ENCODE measurements around the gene NLGN2.
"Not testable (repeated sequence)": the region's sequence is repeated elsewhere in the genome, so short reads cannot be mapped to it uniquely, and the experiment has no call there.

Gene NLGN2

DNA sequence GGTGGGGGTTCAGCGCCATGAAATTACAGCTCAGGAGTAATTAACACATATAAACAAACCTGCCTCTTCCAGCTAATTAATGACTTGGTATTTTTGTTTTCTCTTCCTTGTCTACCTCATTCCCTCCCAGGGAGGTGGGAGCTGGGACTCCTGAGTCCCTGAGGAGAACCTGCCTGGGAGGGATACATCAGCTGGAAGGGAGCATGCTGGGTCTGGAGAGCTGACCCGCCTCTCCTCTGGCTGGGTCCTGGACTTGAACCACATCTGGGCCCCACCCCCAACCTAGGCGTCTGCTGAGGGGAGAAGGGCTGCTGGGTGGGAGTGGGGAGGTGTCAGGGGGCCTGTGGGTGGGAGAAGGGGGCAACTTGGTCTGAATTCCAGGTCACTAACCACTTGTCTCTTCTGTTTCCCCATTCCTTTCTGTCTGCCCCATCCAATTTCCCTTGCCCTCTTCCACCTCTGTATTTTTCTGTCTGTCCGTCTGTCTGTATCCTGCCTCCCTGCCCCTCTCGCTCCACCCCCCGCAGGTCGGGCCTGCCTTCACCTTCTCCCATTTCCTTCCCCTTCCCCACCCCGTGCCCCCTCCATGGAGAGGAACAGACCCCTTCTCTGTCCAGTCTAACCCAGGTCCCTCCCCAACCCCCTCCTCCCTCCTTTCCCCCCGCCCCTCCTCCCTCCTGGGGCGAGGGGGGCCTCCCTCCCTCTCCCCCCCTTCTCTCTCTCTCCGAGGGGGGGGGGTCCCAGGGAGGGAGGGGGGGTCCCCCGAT lies at the start of gene NLGN2:
Gene NLGN2, plus strand, starts transcription at position 361 of the 767 bp plus-strand sequence. CDS start 411 bp downstream, outside the sequence.
- Histone ChIP-seq H3K27ac (ENCODE audit: low read depth, low read length) (no peak within 1 kb of the TSS), H3K4me1 (ENCODE audit: control insufficient read depth, insufficient read depth, low read length) (peaks cover 11% of the 10 kb centered on the region), H3K4me3 (ENCODE audit: low read length) (no peak within 1 kb of the TSS), H3K27me3 (ENCODE audit: control insufficient read depth, insufficient read depth, low read length) (peaks cover 4% of the 10 kb centered on the region), H3K9ac (ENCODE audit: low read length) (no peak within 1 kb of the TSS), H3K36me3 (ENCODE audit: control insufficient read depth, insufficient read depth, low read length) (peaks cover 6% of the 10 kb centered on the region)

DNA sequence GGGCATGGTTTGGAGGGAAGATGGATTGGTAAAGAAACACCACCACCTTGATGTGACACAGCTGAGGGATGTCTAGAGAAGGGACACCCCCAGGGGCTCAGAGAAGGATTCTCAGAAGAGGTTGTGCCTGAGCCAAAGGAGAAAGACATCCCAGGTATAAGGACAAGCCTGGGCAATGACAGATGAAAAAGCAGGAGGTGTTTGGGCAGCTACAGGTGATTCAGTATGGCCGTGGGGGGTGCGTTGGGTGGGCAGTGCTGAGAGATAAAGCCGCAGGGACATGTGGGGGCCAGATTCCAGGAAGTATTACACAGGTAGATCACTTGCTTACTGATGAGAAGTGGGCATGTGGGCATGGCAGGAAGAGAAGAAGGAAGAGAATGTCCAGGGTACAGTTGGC lies 45.7 kb upstream of the NLGN2 start:
- Histone ChIP-seq H3K9ac (ENCODE audit: low read length) (no peak overlapping the region), H3K4me3 (ENCODE audit: low read length) (no peak overlapping the region), H3K27ac (ENCODE audit: low read depth, low read length) (no peak overlapping the region), H3K4me1 (ENCODE audit: control insufficient read depth, insufficient read depth, low read length) (no peaks in the 10 kb centered on the region), H3K27me3 (ENCODE audit: control insufficient read depth, insufficient read depth, low read length) (no peaks in the 10 kb centered on the region), H3K36me3 (ENCODE audit: control insufficient read depth, insufficient read depth, low read length) (no peaks in the 10 kb centered on the region)

DNA sequence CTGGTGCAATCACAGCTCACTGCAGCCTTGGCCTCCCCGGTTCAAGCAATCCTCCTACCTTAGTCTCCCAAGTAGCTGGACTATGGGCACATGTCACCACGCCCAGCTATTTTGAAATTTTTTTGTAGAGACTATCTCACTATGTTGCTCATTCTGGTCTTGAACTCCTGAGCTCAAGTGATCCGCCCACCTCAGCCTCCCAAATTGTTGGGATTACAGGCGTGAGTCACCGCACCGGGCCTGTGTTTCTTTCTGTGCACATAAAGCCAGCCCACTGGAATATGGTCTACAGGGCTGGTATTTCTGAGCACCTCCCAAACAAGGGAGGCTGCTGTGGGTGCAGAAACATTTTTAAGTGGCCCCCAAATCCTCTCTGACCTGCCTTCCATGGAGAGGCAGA lies 44.3 kb upstream of the NLGN2 start:
- Histone ChIP-seq H3K4me3 (ENCODE audit: low read length) (no peak overlapping the region), H3K4me1 (ENCODE audit: control insufficient read depth, insufficient read depth, low read length) (no peaks in the 10 kb centered on the region), H3K27ac (ENCODE audit: low read depth, low read length) (no peak overlapping the region), H3K36me3 (ENCODE audit: control insufficient read depth, insufficient read depth, low read length) (no peaks in the 10 kb centered on the region), H3K27me3 (ENCODE audit: control insufficient read depth, insufficient read depth, low read length) (no peaks in the 10 kb centered on the region), H3K9ac (ENCODE audit: low read length) (no peak overlapping the region)

DNA sequence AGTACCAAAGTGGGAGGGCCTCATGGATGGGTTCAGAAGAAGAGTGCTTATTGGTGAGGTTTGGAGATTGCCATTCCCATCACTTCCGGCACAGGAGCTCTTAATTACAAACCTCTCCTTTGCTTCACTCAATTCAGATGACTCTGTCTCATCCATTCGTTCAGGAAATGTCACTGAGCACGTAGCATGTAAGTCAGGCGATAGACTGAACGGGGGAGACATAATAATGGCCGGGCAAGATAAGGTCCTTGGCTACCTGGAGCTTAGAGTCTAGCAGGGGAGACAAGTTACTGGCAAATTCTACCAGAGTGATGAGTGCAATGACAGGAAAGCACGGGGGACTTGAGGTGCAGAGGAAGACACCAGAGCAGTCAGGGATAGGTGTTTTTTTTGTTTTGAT lies 41.7 kb upstream of the NLGN2 start:
- not testable (repeated sequence) for H3K4me1 ChIP-seq (ENCODE audit: control insufficient read depth, insufficient read depth, low read length); H3K9ac ChIP-seq (ENCODE audit: low read length); H3K36me3 ChIP-seq (ENCODE audit: control insufficient read depth, insufficient read depth, low read length); H3K27me3 ChIP-seq (ENCODE audit: control insufficient read depth, insufficient read depth, low read length); H3K4me3 ChIP-seq (ENCODE audit: low read length); H3K27ac ChIP-seq (ENCODE audit: low read depth, low read length)

DNA sequence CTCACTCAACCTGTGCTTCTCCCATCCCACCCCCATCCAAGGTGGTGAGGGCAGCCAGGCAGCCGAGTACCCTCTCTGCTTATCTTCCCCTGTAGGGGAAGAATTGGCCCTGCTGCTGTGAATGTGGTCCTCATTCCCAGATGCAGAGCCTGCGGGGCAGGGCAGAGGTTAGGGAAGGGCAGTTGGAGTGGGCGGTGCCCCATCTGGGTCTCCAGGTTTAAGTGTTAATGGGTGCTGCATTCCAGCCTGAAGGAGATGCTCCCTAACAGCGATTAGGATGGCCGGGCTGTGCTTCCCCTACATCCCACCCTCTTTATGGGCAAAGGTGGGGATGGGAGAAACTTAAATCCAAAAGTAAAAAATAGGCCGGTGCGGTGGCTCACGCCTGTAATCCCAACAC lies 40.6 kb upstream of the NLGN2 start:
- Histone ChIP-seq H3K27me3 (ENCODE audit: control insufficient read depth, insufficient read depth, low read length) (no peaks in the 10 kb centered on the region), H3K27ac (ENCODE audit: low read depth, low read length) (no peak overlapping the region), H3K36me3 (ENCODE audit: control insufficient read depth, insufficient read depth, low read length) (no peaks in the 10 kb centered on the region), H3K4me3 (ENCODE audit: low read length) (no peak overlapping the region), H3K9ac (ENCODE audit: low read length) (no peak overlapping the region), H3K4me1 (ENCODE audit: control insufficient read depth, insufficient read depth, low read length) (no peaks in the 10 kb centered on the region)

- no peak overlapping the region for H3K9ac ChIP-seq (ENCODE audit: low read length)
- no peak overlapping the region for H3K27ac ChIP-seq (ENCODE audit: low read depth, low read length)
- no peaks in the 10 kb centered on the region for H3K4me1 ChIP-seq (ENCODE audit: control insufficient read depth, insufficient read depth, low read length)
- H3K27me3 ChIP-seq (ENCODE audit: control insufficient read depth, insufficient read depth, low read length) = no peaks in the 10 kb centered on the region
- H3K36me3 ChIP-seq (ENCODE audit: control insufficient read depth, insufficient read depth, low read length) = no peaks in the 10 kb centered on the region
- H3K4me3 ChIP-seq (ENCODE audit: low read length) = no peak overlapping the region
Measured at GRCh38 chr17:7367918-7368598, 39.6 kb upstream of the NLGN2 start.

DNA sequence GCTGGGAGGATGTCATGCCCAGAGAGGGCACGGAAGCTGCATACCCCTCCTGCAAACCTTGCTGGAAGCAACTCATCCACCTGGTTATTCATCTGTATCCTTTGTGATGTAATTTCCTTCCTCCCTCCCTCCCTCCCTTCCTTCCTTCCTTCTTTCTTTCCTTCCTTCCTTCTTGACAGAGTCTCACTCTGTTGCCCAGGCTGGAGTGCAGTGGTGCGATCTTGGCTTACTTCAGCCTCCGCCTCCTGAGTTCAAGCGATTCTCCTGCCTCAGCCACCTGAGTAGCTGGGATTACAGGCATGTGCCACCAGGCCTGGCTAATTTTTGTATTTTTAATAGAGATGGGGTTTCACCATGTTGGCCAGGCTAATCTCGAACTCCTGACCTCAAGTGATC lies 39.0 kb upstream of the NLGN2 start:
- not testable (repeated sequence) for H3K4me3 ChIP-seq (ENCODE audit: low read length); H3K27ac ChIP-seq (ENCODE audit: low read depth, low read length); H3K36me3 ChIP-seq (ENCODE audit: control insufficient read depth, insufficient read depth, low read length); H3K27me3 ChIP-seq (ENCODE audit: control insufficient read depth, insufficient read depth, low read length); H3K9ac ChIP-seq (ENCODE audit: low read length); H3K4me1 ChIP-seq (ENCODE audit: control insufficient read depth, insufficient read depth, low read length)

GRCh38 chr17:7369825-7370224 lies 37.8 kb upstream of the NLGN2 start:
- Histone ChIP-seq H3K4me3 (ENCODE audit: low read length) (no peak overlapping the region), H3K27ac (ENCODE audit: low read depth, low read length) (no peak overlapping the region), H3K27me3 (ENCODE audit: control insufficient read depth, insufficient read depth, low read length) (no peaks in the 10 kb centered on the region), H3K4me1 (ENCODE audit: control insufficient read depth, insufficient read depth, low read length) (no peaks in the 10 kb centered on the region), H3K36me3 (ENCODE audit: control insufficient read depth, insufficient read depth, low read length) (no peaks in the 10 kb centered on the region), H3K9ac (ENCODE audit: low read length) (no peak overlapping the region)

- Histone ChIP-seq H3K36me3 (ENCODE audit: control insufficient read depth, insufficient read depth, low read length) (no peaks in the 10 kb centered on the region), H3K27me3 (ENCODE audit: control insufficient read depth, insufficient read depth, low read length) (no peaks in the 10 kb centered on the region), H3K9ac (ENCODE audit: low read length) (no peak overlapping the region), H3K27ac (ENCODE audit: low read depth, low read length) (no peak overlapping the region), H3K4me3 (ENCODE audit: low read length) (no peak overlapping the region), H3K4me1 (ENCODE audit: control insufficient read depth, insufficient read depth, low read length) (no peaks in the 10 kb centered on the region)
Measured at GRCh38 chr17:7370853-7371252, 36.8 kb upstream of the NLGN2 start.

GRCh38 chr17:7374353-7374752 lies 33.3 kb upstream of the NLGN2 start:
- no peak overlapping the region for H3K9ac ChIP-seq (ENCODE audit: low read length)
- H3K27me3 ChIP-seq (ENCODE audit: control insufficient read depth, insufficient read depth, low read length) = no peaks in the 10 kb centered on the region
- no peaks in the 10 kb centered on the region for H3K4me1 ChIP-seq (ENCODE audit: control insufficient read depth, insufficient read depth, low read length)
- no peak overlapping the region for H3K4me3 ChIP-seq (ENCODE audit: low read length)
- no peaks in the 10 kb centered on the region for H3K36me3 ChIP-seq (ENCODE audit: control insufficient read depth, insufficient read depth, low read length)
- H3K27ac ChIP-seq (ENCODE audit: low read depth, low read length) = no peak overlapping the region

- no peaks in the 10 kb centered on the region for H3K27me3 ChIP-seq (ENCODE audit: control insufficient read depth, insufficient read depth, low read length)
- no peak overlapping the region for H3K4me3 ChIP-seq (ENCODE audit: low read length)
- no peaks in the 10 kb centered on the region for H3K36me3 ChIP-seq (ENCODE audit: control insufficient read depth, insufficient read depth, low read length)
- peaks cover 13% of the 10 kb centered on the region for H3K4me1 ChIP-seq (ENCODE audit: control insufficient read depth, insufficient read depth, low read length)
- H3K27ac ChIP-seq (ENCODE audit: low read depth, low read length) = no peak overlapping the region
- no peak overlapping the region for H3K9ac ChIP-seq (ENCODE audit: low read length)
Measured at GRCh38 chr17:7379134-7379533, 28.5 kb upstream of the NLGN2 start.

- peaks cover 13% of the 10 kb centered on the region for H3K4me1 ChIP-seq (ENCODE audit: control insufficient read depth, insufficient read depth, low read length)
- H3K36me3 ChIP-seq (ENCODE audit: control insufficient read depth, insufficient read depth, low read length) = no peaks in the 10 kb centered on the region
- peak overlapping the region; percentile 10 for H3K9ac ChIP-seq (ENCODE audit: low read length)
- H3K27ac ChIP-seq (ENCODE audit: low read depth, low read length) = peak overlapping the region; percentile 12
- H3K4me3 ChIP-seq (ENCODE audit: low read length) = peak overlapping the region; percentile 75
- no peaks in the 10 kb centered on the region for H3K27me3 ChIP-seq (ENCODE audit: control insufficient read depth, insufficient read depth, low read length)
Measured at GRCh38 chr17:7380321-7380720, 27.3 kb upstream of the NLGN2 start.
